ENCODE data around the gene SMYD3.

SMYD3 gene

GRCh38 chr1:246318036-246318359, 189.1 kb downstream of the SMYD3 start:
- no peak overlapping the region for H3K27ac ChIP-seq
- H3K4me3 ChIP-seq, result no peak overlapping the region
- DNase-seq (ENCODE audit: low spot score), result no peak
- no peak for TF ChIP-seq CTCF (IDR thresholded peaks at IDR 0.05)

GRCh38 chr1:246317332-246318035, 189.6 kb downstream of the SMYD3 start:
- DNase-seq (ENCODE audit: low spot score), result no peak
- no peak for TF ChIP-seq CTCF (IDR thresholded peaks at IDR 0.05)
- H3K27ac ChIP-seq, result no peak overlapping the region
- H3K4me3 ChIP-seq, result no peak overlapping the region

- Histone ChIP-seq H3K27ac (no peak overlapping the region), H3K4me3 (no peak overlapping the region)
- no peak for DNase-seq (ENCODE audit: low spot score)
- TF ChIP-seq CTCF (IDR thresholded peaks at IDR 0.05), result no peak
These were observed 195.6 kb downstream of the SMYD3 start for GRCh38 chr1:246311461-246311860.

GRCh38 chr1:246309247-246309884, 197.7 kb downstream of the SMYD3 start:
- DNase-seq (ENCODE audit: low spot score), result no peak
- TF ChIP-seq CTCF (IDR thresholded peaks at IDR 0.05), result no peak
- no peak overlapping the region for H3K27ac ChIP-seq
- H3K4me3 ChIP-seq, result no peak overlapping the region

GRCh38 chr1:246308533-246309075, 198.5 kb downstream of the SMYD3 start:
- Histone ChIP-seq H3K4me3 (no peak overlapping the region), H3K27ac (no peak overlapping the region)
- no peak for DNase-seq (ENCODE audit: low spot score)
- TF ChIP-seq CTCF (IDR thresholded peaks at IDR 0.05), result no peak

GRCh38 chr1:246306415-246307037, 200.6 kb downstream of the SMYD3 start:
- no peak for TF ChIP-seq CTCF (IDR thresholded peaks at IDR 0.05)
- Histone ChIP-seq H3K4me3 (no peak overlapping the region), H3K27ac (no peak overlapping the region)
- DNase-seq (ENCODE audit: low spot score), result no peak

Measured in coronary artery (tissue), 2 donors.